Suprapubic skin (tissue), 4 donors: ENCODE results near the gene ITGA3. TPM values are rescaled to one million over a fixed set of nuclear protein-coding genes. Genes with fewer than 3 reads are reported as not detected.

Source experiments
- DNase-seq, 2 donors: peaks; one replicate each; pipeline ENCODE4 v3.0.0-alpha.2; 2019; ENCODE audit warnings: low spot score in 2 of 2
- H3K27ac ChIP-seq: fragments of 200-600 bp; sonication (generic); one replicate; pipeline ENCODE4 v1.5.1; 2019
- H3K27me3 ChIP-seq: fragments of 200-600 bp; sonication (generic); one replicate; pipeline ENCODE4 v1.5.1; 2019
- H3K36me3 ChIP-seq: fragments of 200-600 bp; sonication (generic); one replicate; pipeline ENCODE4 v1.5.1; 2019
- H3K4me1 ChIP-seq: fragments of 200-600 bp; sonication (generic); one replicate; pipeline ENCODE4 v1.5.1; 2019
- H3K4me3 ChIP-seq: fragments of 200-600 bp; sonication (generic); one replicate; pipeline ENCODE4 v1.5.1; 2019; ENCODE audit warnings: mild to moderate bottlenecking
- H3K9me3 ChIP-seq: fragments of 200-600 bp; sonication (generic); one replicate; pipeline ENCODE4 v1.5.1; 2019
- CTCF ChIP-seq, 2 donors: fragments of 200-600 bp in 1 of 2; fragments of 450-650 bp in 1 of 2; sonication (generic) in 1 of 2; IDR thresholded peaks; one replicate each; pipeline ENCODE4 v1.5.1; 2016 to 2019; ENCODE audit warnings: antibody characterized with exemption in 2 of 2, mild to moderate bottlenecking in 1 of 2, moderate library complexity in 1 of 2
- EP300 ChIP-seq: sonication (generic); formaldehyde crosslinking; IDR thresholded peaks from one replicate; pipeline ENCODE4 v1.6.1; 2017; ENCODE audit warnings: antibody characterized with exemption
- POLR2A ChIP-seq, 2 donors: fragments of 450-650 bp; IDR thresholded peaks; one replicate each; pipeline ENCODE4 v1.6.1; 2017; ENCODE audit warnings: antibody characterized with exemption in 2 of 2, mild to moderate bottlenecking in 2 of 2, moderate library complexity in 2 of 2
- POLR2AphosphoS5 ChIP-seq, 3 donors: sonication (generic); formaldehyde crosslinking; IDR thresholded peaks; one replicate each; pipeline ENCODE4 v1.6.1; 2017; ENCODE audit warnings: antibody characterized with exemption in 3 of 3
- WGBS: methylation state at CpG from one replicate; pipeline ENCODE4 v1.1.5; 2018; 5-methylcytosine and 5-hydroxymethylcytosine counted together
- total RNA-seq, 4 donors: library from RNA; depleted of rRNA; stranded (reverse); fragments of >200 nt; gene quantifications; one replicate each; pipeline ENCODE4 v1.1.0, GENCODE V29; 2016

The ITGA3 gene
- total RNA-seq, 4 donors from 2014 or later: 85.9 to 229 (median 198) TPM

DNA sequence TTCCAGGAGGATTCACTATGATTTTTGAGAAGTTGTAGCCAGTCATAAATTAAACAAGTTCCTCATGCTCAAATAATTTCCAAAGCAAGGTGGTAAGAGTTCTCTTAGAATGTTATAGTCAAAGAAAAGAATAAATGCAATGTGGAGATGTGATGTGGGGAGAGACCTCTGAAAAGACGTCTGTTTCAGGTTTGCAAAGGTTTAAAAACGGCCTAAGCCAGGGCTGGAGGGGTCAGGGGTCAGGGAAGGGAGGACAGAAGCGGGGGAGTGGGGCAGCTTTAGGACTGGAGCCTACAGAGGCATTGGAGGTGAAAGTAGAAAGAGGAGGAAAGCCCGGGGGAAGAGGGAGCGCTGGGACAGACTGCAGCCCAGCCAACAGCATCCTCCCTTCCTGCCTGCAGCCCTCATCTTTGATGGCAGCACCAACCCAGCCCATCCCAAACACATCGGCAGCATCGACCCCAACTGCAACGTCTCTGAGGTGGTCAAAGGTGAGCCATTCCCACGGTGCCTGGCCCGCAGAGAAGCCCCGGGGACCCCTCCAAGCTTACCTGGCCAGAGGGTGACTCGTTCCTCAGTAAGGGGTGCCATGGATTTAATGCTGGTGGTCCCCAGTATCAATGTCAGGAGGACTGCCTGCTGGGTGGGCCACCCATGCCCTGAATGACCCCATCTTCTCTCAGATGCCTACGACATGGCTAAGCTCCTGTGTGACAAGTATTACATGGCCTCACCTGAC, 50.7 kb downstream of the ITGA3 start:
- Histone ChIP-seq H3K27ac (no peak overlapping the region), H3K4me1 (peaks cover 24% of the 10 kb centered on the region), H3K4me3 (no peak overlapping the region), H3K9me3 (no peaks in the 10 kb centered on the region), H3K36me3 (peaks cover 65% of the 10 kb centered on the region), H3K27me3 (no peaks in the 10 kb centered on the region)
- no peak for DNase-seq
- TF ChIP-seq EP300 (no peak), POLR2AphosphoS5 (IDR thresholded peaks at IDR 0.05) (no peak), CTCF (IDR thresholded peaks at IDR 0.05) (no peak), POLR2A (IDR thresholded peaks at IDR 0.05) (no peak)
- WGBS: 88% methylated on average over 8 of the region's 13 CpGs

- H3K36me3 ChIP-seq: peaks cover 61% of the 10 kb centered on the region
- peaks cover 24% of the 10 kb centered on the region for H3K4me1 ChIP-seq
- DNase-seq: no peak
- no peak overlapping the region for H3K27ac ChIP-seq
- no peaks in the 10 kb centered on the region for H3K27me3 ChIP-seq
- H3K4me3 ChIP-seq: no peak overlapping the region
- no peaks in the 10 kb centered on the region for H3K9me3 ChIP-seq
- TF ChIP-seq EP300 (no peak), POLR2A (IDR thresholded peaks at IDR 0.05) (no peak), POLR2AphosphoS5 (IDR thresholded peaks at IDR 0.05) (no peak), CTCF (IDR thresholded peaks at IDR 0.05) (no peak)
- WGBS: 95% methylated on average over 10 of the region's 10 CpGs
These were observed 52.0 kb downstream of the ITGA3 start for GRCh38 chr17:50107790-50108414.

- H3K9me3 ChIP-seq: no peaks in the 10 kb centered on the region
- no peak for DNase-seq
- 87% methylated on average over 7 of the region's 9 CpGs for WGBS
- H3K4me3 ChIP-seq: no peak overlapping the region
- peaks cover 24% of the 10 kb centered on the region for H3K4me1 ChIP-seq
- no peak for TF ChIP-seq EP300
- no peak for TF ChIP-seq POLR2A (IDR thresholded peaks at IDR 0.05)
- TF ChIP-seq CTCF (IDR thresholded peaks at IDR 0.05): no peak
- no peak for TF ChIP-seq POLR2AphosphoS5 (IDR thresholded peaks at IDR 0.05)
- H3K27ac ChIP-seq: no peak overlapping the region
- H3K27me3 ChIP-seq: no peaks in the 10 kb centered on the region
- peaks cover 61% of the 10 kb centered on the region for H3K36me3 ChIP-seq
These were observed 52.6 kb downstream of the ITGA3 start for GRCh38 chr17:50108556-50108955.

DNA sequence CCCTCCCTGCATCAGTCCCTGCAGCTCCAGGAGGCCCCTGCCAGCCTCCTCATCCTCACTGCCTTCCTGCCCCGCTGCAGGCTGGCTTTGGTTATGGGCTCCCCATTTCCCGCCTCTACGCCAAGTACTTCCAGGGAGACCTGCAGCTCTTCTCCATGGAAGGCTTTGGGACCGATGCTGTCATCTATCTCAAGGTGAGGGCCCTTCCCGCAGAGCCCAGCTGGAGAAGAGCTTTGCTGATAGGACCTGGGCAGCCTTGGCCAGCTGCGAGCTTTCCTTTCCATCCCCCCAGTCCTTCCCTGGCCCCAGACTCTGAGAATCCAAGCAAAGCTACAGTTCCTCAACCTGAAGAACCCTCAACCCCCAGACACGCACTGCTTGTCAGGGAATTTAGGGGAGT, 53.3 kb downstream of the ITGA3 start:
- Histone ChIP-seq H3K27ac (no peak overlapping the region), H3K9me3 (no peaks in the 10 kb centered on the region), H3K4me1 (peaks cover 24% of the 10 kb centered on the region), H3K27me3 (no peaks in the 10 kb centered on the region), H3K4me3 (no peak overlapping the region), H3K36me3 (peaks cover 61% of the 10 kb centered on the region)
- TF ChIP-seq EP300: no peak
- no peak for TF ChIP-seq POLR2AphosphoS5 (IDR thresholded peaks at IDR 0.05)
- TF ChIP-seq POLR2A (IDR thresholded peaks at IDR 0.05): no peak
- no peak for TF ChIP-seq CTCF (IDR thresholded peaks at IDR 0.05)
- 82% methylated on average over 7 of the region's 7 CpGs for WGBS
- no peak for DNase-seq

- H3K27ac ChIP-seq: no peak overlapping the region
- no peak for TF ChIP-seq EP300
- H3K27me3 ChIP-seq: no peaks in the 10 kb centered on the region
- H3K9me3 ChIP-seq: no peaks in the 10 kb centered on the region
- DNase-seq: no peak
- no CpG with 5 or more reads among the region's 19 CpGs for WGBS
- peaks cover 24% of the 10 kb centered on the region for H3K4me1 ChIP-seq
- H3K36me3 ChIP-seq: peaks cover 60% of the 10 kb centered on the region
- no peak overlapping the region for H3K4me3 ChIP-seq
These were observed 53.9 kb downstream of the ITGA3 start for GRCh38 chr17:50109785-50110184.
